Stromal cell of bone marrow (primary cell): ENCODE results near the gene NUTM2D.
"Not testable (repeated sequence)": the region's sequence is repeated elsewhere in the genome, so short reads cannot be mapped to it uniquely, and the experiment has no call there.

ENCODE experiments used
- DNase-seq: peaks from one replicate; pipeline ENCODE4 v3.0.0-alpha.2; 2012; ENCODE audit warnings: low read depth

NUTM2D gene

GRCh38 chr10:87357444-87357843 lies at the start of gene NUTM2D:
Gene NUTM2D, plus strand, starts transcription at chr10:87357744. Its CDS starts 522 bp downstream, at chr10:87358266.
- not testable (repeated sequence) for DNase-seq

- not testable (repeated sequence) for DNase-seq
These were observed 48.8 kb upstream of the NUTM2D start for GRCh38 chr10:87308702-87309101.

- DNase-seq = not testable (repeated sequence)
These were observed 47.9 kb upstream of the NUTM2D start for GRCh38 chr10:87309657-87310056.

- not testable (repeated sequence) for DNase-seq
These were observed 46.0 kb upstream of the NUTM2D start for GRCh38 chr10:87311521-87311920.

- not testable (repeated sequence) for DNase-seq
These were observed 43.7 kb upstream of the NUTM2D start for GRCh38 chr10:87313649-87314359.

- DNase-seq = not testable (repeated sequence)
These were observed 43.1 kb upstream of the NUTM2D start for GRCh38 chr10:87314360-87314973.

GRCh38 chr10:87321505-87321904 lies 36.0 kb upstream of the NUTM2D start:
- DNase-seq = not testable (repeated sequence)

GRCh38 chr10:87324559-87324958 lies 33.0 kb upstream of the NUTM2D start:
- not testable (repeated sequence) for DNase-seq

- DNase-seq = not testable (repeated sequence)
These were observed 29.6 kb upstream of the NUTM2D start for GRCh38 chr10:87327958-87328357.

- not testable (repeated sequence) for DNase-seq
These were observed 28.4 kb upstream of the NUTM2D start for GRCh38 chr10:87329131-87329530.

GRCh38 chr10:87332687-87333086 lies 24.9 kb upstream of the NUTM2D start:
- not testable (repeated sequence) for DNase-seq

GRCh38 chr10:87340411-87340810 lies 17.1 kb upstream of the NUTM2D start:
- DNase-seq = not testable (repeated sequence)

- not testable (repeated sequence) for DNase-seq
These were observed 15.9 kb upstream of the NUTM2D start for GRCh38 chr10:87341546-87342142.

GRCh38 chr10:87342249-87342710 lies 15.3 kb upstream of the NUTM2D start:
- peak; percentile 79 for DNase-seq

- DNase-seq = peak; percentile 55
These were observed 14.8 kb upstream of the NUTM2D start for GRCh38 chr10:87342711-87343258.

- not testable (repeated sequence) for DNase-seq
These were observed 11.8 kb upstream of the NUTM2D start for GRCh38 chr10:87345743-87346142.

GRCh38 chr10:87350161-87350560 lies 7.4 kb upstream of the NUTM2D start:
- not testable (repeated sequence) for DNase-seq

GRCh38 chr10:87352825-87353224 lies 4.7 kb upstream of the NUTM2D start:
- DNase-seq = not testable (repeated sequence)

- not testable (repeated sequence) for DNase-seq
These were observed 2.4 kb upstream of the NUTM2D start for GRCh38 chr10:87355110-87355509.

GRCh38 chr10:87358159-87358558 lies 615 bp downstream of the NUTM2D start:
- DNase-seq = not testable (repeated sequence)

GRCh38 chr10:87369514-87370112 lies 12.1 kb downstream of the NUTM2D start:
- not testable (repeated sequence) for DNase-seq

- DNase-seq = peak; percentile 14
These were observed 16.5 kb downstream of the NUTM2D start for GRCh38 chr10:87374091-87374490.
